Tibial nerve (tissue), 4 donors: ENCODE results near the gene LRRC25. TPM values are rescaled to one million over a fixed set of nuclear protein-coding genes. Genes with fewer than 3 reads are reported as not detected.

ENCODE experiments used
- DNase-seq, 2 donors: peaks; one replicate each; pipeline ENCODE4 v3.0.0-alpha.2; 2019; ENCODE audit warnings: low spot score in 2 of 2
- H3K27ac ChIP-seq, 4 donors: fragments of 200-600 bp; sonication (generic) in 3 of 4; one replicate each; pipeline ENCODE4 v1.5.1; 2017 to 2019; ENCODE audit warnings: mild to moderate bottlenecking in 1 of 4
- H3K27me3 ChIP-seq, 2 donors: fragments of 200-600 bp; sonication (generic) in 1 of 2; one replicate each; pipeline versions ENCODE4 v1.5.1 to v1.6.0; 2017 to 2019
- H3K36me3 ChIP-seq, 3 donors: fragments of 200-600 bp; sonication (generic); one replicate each; pipeline ENCODE4 v1.5.1; 2018 to 2019
- H3K4me1 ChIP-seq, 4 donors: fragments of 200-600 bp; sonication (generic) in 3 of 4; one replicate each; pipeline ENCODE4 v1.5.1; 2017 to 2019
- H3K4me3 ChIP-seq, 4 donors: fragments of 200-600 bp; sonication (generic) in 3 of 4; one replicate each; pipeline ENCODE4 v1.5.1; 2017 to 2019; ENCODE audit warnings: mild to moderate bottlenecking in 1 of 4, moderate library complexity in 1 of 4
- H3K9me3 ChIP-seq, 4 donors: fragments of 200-600 bp; sonication (generic) in 3 of 4; one replicate each; pipeline ENCODE4 v1.5.1; 2017 to 2019
- EP300 ChIP-seq, 2 donors: sonication (generic); formaldehyde crosslinking; IDR thresholded peaks; one replicate each; pipeline ENCODE4 v1.6.1; 2017; ENCODE audit warnings: antibody characterized with exemption in 2 of 2, mild to moderate bottlenecking in 1 of 2
- POLR2A ChIP-seq, 2 donors: fragments of 450-650 bp; IDR thresholded peaks; one replicate each; pipeline ENCODE4 v1.6.1; 2017; ENCODE audit warnings: antibody characterized with exemption in 2 of 2, mild to moderate bottlenecking in 2 of 2, moderate library complexity in 2 of 2
- WGBS, 2 donors: methylation state at CpG; one replicate each; pipeline ENCODE4 v1.1.5; 2018; 5-methylcytosine and 5-hydroxymethylcytosine counted together
- total RNA-seq, 4 donors: library from RNA; depleted of rRNA; stranded (reverse); fragments of >200 nt; gene quantifications; one replicate each; pipeline ENCODE4 v1.1.0, GENCODE V29; 2016
- TF ChIP-seq, protein P1 (sequence below), 5 experiments: fragments of 200-600 bp in 3 of 5; fragments of 450-650 bp in 2 of 5; sonication (generic) in 3 of 5; IDR thresholded peaks; one replicate each; pipeline ENCODE4 v1.5.1; 2016 to 2019; ENCODE audit warnings: antibody characterized with exemption in 5 of 5, mild to moderate bottlenecking in 3 of 5, moderate library complexity in 2 of 5

LRRC25 gene
- total RNA-seq, 4 donors from 2014 or later = 9.0 to 13.8 (median 9.8) TPM

DNA sequence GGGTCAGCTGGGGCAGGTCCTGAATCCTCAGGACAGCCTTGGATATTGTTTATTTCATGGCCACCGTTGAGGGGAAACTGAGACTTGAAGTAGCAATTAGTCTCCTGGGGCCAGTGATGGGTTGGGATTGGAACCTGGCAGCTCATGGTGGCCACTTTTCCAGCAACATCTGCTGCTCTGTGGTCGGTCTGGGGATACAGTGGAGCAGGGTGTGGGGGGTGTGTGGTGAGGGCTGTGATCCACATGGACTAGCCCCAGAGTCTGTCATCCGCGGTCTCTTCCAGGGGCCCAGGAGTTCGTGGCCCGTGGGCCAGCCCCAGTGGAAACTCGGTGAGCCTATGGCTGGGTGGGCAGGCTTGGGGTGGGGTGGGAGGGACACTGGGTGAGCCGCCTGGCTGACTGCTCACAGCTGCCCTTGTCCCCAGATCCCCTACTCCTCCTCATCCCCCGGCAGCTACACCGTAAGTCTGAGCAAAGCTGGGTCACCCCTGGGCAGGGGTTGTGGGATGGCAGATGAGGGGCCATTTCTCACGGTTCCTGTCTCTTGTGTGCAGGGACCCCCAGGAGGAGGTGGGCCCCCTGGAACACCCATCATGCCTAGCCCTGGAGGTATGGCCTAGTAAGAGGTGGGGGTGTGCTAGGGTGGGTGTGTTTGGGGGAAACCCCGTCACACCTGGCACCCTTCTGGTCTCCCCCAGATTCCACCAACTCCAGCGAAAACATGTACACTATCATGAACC lies 35.0 kb upstream of the LRRC25 start:
- no peak for DNase-seq
- Histone ChIP-seq H3K9me3 (no peaks in the 10 kb centered on the region), H3K27me3 (no peaks in the 10 kb centered on the region), H3K27ac (peak overlapping the region in 3 of 4 donors; percentile 36 to 79 (median 70)), H3K4me3 (peak overlapping the region in 1 of 4 donors; percentile 58), H3K36me3 (peaks cover 0 to 46% (median 0%) of the 10 kb centered on the region in 3 donors), H3K4me1 (peaks cover 0 to 67% (median 35%) of the 10 kb centered on the region in 4 donors)
- WGBS, 2 donors = 70 to 81% methylated on average over 9 to 11 of the region's 13 CpGs
- TF ChIP-seq, protein P1, sequence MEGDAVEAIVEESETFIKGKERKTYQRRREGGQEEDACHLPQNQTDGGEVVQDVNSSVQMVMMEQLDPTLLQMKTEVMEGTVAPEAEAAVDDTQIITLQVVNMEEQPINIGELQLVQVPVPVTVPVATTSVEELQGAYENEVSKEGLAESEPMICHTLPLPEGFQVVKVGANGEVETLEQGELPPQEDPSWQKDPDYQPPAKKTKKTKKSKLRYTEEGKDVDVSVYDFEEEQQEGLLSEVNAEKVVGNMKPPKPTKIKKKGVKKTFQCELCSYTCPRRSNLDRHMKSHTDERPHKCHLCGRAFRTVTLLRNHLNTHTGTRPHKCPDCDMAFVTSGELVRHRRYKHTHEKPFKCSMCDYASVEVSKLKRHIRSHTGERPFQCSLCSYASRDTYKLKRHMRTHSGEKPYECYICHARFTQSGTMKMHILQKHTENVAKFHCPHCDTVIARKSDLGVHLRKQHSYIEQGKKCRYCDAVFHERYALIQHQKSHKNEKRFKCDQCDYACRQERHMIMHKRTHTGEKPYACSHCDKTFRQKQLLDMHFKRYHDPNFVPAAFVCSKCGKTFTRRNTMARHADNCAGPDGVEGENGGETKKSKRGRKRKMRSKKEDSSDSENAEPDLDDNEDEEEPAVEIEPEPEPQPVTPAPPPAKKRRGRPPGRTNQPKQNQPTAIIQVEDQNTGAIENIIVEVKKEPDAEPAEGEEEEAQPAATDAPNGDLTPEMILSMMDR (IDR thresholded peaks at IDR 0.05) = no peak
- TF ChIP-seq POLR2A (IDR thresholded peaks at IDR 0.05) (no peak), EP300 (IDR thresholded peaks at IDR 0.05) (no peak)

DNA sequence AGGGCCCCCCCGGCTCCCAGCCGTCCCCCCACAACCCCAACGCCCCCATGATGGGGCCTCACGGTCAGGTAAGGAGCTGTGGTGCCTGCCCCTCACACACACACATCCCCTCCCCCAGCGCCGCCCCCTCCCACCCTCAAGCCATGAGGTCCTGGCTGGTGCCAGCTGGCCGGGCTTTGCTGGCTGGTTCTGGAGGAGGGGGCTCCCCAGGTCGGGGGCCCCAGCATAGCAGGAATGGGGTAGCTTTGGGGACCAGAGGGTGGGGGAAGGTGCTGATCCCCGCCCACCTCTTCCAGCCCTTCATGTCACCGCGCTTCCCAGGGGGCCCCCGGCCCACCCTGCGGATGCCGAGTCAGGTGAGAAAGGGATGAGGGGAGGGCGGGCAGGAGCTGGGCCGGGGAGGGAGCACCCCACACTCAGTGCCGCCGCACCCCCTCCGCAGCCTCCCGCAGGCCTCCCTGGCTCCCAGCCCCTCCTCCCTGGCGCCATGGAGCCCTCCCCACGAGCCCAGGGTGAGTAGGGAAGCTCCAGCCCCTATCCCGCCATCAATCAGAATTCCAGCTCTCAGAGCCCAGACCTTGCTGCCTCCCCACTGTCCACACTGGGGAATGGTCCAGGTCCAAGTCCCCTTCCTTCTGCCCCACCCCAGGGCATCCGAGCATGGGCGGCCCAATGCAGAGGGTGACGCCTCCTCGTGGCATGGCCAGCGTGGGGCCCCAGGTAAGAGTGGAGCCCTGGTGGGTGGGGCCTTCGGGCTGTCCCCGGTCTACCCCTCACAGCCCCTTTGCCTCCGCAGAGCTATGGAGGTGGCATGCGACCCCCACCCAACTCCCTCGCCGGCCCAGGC lies 34.2 kb upstream of the LRRC25 start:
- DNase-seq = no peak
- H3K4me1 ChIP-seq = peaks cover 0 to 67% (median 29%) of the 10 kb centered on the region in 4 donors

DNA sequence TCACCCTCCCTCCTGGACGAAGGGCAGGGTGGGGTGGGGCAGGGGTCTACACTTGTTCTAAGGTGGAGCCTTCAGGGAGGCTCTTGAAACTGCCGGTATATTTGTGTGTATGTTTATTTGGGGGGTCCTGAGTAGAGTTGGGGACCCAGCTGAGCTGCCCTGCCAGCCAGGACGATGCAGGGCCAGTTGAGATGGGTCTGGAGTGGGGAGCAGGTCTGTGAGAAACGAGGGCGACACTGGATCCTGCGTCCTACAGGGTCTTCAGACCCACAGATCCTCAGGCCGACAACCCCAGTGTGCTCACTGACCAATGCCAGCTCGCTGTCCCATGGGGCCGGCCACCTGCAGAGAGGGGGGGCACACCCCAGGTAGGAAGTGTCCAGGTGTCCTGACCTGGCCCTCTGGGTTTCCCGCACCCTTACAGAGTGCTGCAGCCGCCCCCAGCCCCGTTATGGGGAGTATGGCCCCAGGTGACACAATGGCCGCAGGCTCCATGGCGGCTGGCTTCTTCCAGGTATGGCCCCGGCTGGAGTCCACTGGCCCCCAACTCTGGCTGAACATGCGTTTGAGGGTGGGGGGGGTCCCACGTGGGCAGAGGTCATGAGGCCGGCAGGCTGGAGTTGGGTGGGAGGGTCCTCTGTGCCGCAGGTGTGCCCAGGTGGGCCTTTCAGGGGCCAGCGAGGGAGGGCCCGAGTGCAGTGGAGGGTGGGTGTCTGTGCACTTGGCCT lies 33.2 kb upstream of the LRRC25 start:
- peak overlapping the region in 1 of 4 donors; percentile 90 for H3K27ac ChIP-seq
- no peak for DNase-seq
- peaks cover 0 to 70% (median 35%) of the 10 kb centered on the region in 4 donors for H3K4me1 ChIP-seq
- H3K27me3 ChIP-seq = no peaks in the 10 kb centered on the region
- no peak overlapping the region for H3K4me3 ChIP-seq
- no peaks in the 10 kb centered on the region for H3K9me3 ChIP-seq
- H3K36me3 ChIP-seq = peaks cover 0 to 44% (median 0%) of the 10 kb centered on the region in 3 donors
- TF ChIP-seq, protein P1 (IDR thresholded peaks at IDR 0.05) = no peak
- WGBS, 2 donors = 81 to 85% methylated on average over 19 to 21 of the region's 21 CpGs

More for the DNA sequence above, 34.2 kb upstream of the LRRC25 start:
- H3K27me3 ChIP-seq = no peaks in the 10 kb centered on the region
- H3K4me3 ChIP-seq = no peak overlapping the region
- peaks cover 0 to 50% (median 0%) of the 10 kb centered on the region in 3 donors for H3K36me3 ChIP-seq
- peak overlapping the region in 1 of 4 donors; percentile 36 for H3K27ac ChIP-seq
- no peaks in the 10 kb centered on the region for H3K9me3 ChIP-seq
- TF ChIP-seq EP300 (IDR thresholded peaks at IDR 0.05) = no peak
- no peak for TF ChIP-seq POLR2A (IDR thresholded peaks at IDR 0.05)
- TF ChIP-seq, protein P1 (IDR thresholded peaks at IDR 0.05) = no peak
- 84 to 86% methylated on average over 26 to 32 of the region's 34 CpGs for WGBS, 2 donors

DNA sequence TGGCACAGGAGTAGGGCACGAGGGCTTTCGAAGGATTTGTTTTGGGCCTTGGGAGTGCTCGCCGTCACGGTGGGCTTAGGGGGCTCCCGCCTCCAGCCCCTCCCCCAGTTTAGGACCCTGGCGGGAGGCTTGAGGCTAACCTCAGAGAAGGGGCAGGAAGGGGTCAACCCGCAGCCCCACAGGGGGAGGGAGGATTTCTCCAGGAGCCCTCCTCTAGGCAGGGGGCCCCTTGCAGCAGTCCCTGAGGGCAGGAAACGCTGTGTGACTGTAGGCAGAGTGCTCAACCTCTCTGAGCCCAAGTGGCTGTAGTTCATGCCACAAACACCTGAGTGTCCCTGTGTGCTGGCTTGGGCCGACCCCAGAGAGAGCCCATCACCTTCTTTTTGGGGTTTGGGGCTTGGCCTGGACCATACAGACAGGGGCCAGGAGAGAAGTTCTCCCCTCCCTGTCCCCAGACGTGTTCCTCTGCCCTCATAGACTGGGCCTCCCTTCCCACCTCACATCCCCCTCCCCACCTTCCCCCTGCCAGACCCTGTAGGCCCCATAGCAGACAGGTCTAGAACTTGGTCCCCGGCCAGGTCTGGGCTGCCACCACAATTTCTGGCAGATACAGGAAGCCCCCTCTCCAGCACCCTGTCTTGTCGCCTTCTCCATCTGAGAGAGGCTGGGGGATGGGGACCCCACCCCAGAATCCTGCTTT lies 32.4 kb upstream of the LRRC25 start:
- TF ChIP-seq POLR2A (IDR thresholded peaks at IDR 0.05) = no peak
- TF ChIP-seq, protein P1 (IDR thresholded peaks at IDR 0.05) = no peak
- TF ChIP-seq EP300 (IDR thresholded peaks at IDR 0.05) = no peak
- Histone ChIP-seq H3K4me3 (peak overlapping the region in 2 of 4 donors; percentile 50 to 52), H3K27me3 (no peaks in the 10 kb centered on the region), H3K9me3 (no peaks in the 10 kb centered on the region), H3K27ac (peak overlapping the region; percentile 26 to 95 (median 86)), H3K36me3 (peaks cover 0 to 36% (median 0%) of the 10 kb centered on the region in 3 donors), H3K4me1 (peaks cover 0 to 77% (median 41%) of the 10 kb centered on the region in 4 donors)
- no peak for DNase-seq
- 43 to 51% methylated on average over 13 of the region's 13 CpGs for WGBS, 2 donors
